HG03135 (cell line): ENCODE results near the gene MITF.

Experiments used
- ATAC-seq: cut with Tn5 transposase; IDR thresholded peaks from one replicate; pipeline ENCODE4 v1.9.1; 2021; ENCODE audit warnings: mild to moderate bottlenecking, moderate library complexity; ENCODE audit not compliant: unreplicated experiment

MITF gene

DNA sequence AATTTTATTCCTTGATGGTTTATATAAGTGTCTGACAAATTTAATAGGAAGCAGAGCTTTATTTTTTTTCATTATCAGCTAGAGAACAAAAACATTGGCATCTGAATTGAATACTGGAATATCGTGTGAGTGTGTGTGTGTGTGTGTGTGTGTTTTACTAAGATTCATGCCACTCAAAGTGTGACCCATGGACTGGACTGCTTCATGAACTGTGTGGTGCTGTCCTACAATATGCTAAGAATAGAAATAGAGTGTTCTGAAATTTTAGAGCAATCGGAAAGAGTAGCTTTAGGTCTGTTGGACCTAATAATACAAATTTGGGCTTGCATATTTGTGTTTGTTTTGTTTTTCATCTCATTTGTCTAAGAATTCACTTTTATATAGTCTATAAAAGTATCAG lies 89.6 kb downstream of the MITF start:
- ATAC-seq, result no peak

- ATAC-seq, result no peak
These were observed 90.9 kb downstream of the MITF start for GRCh38 chr3:69830147-69830546.

- no peak for ATAC-seq
These were observed 92.5 kb downstream of the MITF start for GRCh38 chr3:69831737-69832136.

- ATAC-seq, result no peak
These were observed 94.3 kb downstream of the MITF start for GRCh38 chr3:69833591-69833990.

DNA sequence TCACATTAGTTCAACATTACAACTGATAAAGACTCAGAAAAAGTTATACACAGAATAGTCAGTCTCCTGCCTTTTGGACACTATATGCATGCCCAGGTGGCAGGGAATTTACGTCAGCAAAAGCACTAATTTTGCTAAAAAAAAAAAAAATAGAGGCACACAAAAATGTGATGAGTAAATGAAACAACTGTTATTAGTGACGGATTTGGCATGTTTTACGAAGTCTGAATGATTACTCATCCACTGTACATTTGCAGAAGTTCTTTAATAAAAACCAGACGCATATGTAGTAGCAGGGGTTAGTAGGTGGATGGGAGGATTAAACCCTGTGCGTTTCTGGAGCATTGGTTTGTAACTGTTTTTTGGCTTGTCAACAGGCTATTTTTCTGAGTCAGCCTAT lies 99.0 kb downstream of the MITF start:
- no peak for ATAC-seq

GRCh38 chr3:69838696-69839515 lies 99.6 kb downstream of the MITF start:
- no peak for ATAC-seq

DNA sequence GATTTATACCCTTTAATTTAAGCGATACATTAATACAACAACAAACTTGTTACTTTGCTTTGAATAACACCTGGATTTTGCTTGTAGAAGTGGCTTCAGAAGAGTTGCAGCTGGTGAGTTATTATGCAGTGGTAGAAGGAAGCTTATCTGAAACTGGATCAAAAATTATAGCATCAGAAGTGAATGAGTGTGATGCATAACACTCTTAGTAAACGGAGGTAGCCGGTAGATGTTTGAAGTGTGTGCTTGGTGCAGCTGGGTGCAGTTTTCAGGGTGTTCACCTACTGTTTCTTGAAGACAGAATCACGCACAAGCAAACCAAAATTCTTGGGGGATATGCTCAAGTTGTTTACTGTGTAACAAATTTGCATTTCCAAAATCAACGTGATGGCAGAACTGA lies 103.1 kb downstream of the MITF start:
- ATAC-seq, result no peak

DNA sequence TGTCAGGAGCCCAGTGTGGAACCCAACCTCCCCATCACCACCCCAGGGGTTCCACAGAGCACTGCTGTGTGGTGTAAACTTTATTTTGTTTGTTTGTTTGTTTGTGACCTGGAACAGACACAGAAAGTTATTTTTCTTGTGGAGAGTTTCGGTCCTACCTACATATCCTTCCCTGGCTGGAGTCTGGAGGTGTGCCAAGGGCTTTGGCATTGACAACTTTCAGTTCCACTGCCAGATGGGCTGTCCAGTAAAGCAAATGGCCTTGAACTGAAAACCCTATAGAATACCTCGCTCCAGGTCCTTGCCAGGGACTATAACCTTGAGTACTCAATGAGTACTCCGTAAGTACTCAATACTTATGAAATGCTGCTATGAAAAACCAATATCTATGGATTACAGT lies 103.5 kb downstream of the MITF start:
- ATAC-seq, result no peak

- no peak for ATAC-seq
These were observed 105.4 kb downstream of the MITF start for GRCh38 chr3:69844706-69845105.

GRCh38 chr3:69847303-69847702 lies 108.0 kb downstream of the MITF start:
- ATAC-seq, result no peak

DNA sequence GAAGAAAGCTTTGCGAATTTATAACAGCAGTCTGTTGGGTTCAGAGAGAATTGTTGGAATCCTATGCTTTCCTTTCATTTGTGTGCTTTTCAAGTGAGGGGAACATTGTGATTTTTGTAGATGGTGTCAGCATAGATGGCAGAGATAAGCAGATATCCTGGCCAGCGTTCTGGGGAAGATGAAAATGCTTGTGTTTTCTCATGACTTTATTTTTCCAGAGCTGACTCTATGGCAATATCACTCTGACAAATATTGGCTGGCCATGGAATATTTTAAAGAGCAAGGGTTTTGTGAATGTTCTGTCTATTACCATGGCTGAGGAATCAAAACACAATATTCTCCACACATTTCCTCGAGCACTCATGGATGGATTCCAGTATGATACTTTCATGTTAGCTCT lies 108.8 kb downstream of the MITF start:
- ATAC-seq, result no peak

- ATAC-seq, result no peak
These were observed 111.6 kb downstream of the MITF start for GRCh38 chr3:69850849-69851248.

DNA sequence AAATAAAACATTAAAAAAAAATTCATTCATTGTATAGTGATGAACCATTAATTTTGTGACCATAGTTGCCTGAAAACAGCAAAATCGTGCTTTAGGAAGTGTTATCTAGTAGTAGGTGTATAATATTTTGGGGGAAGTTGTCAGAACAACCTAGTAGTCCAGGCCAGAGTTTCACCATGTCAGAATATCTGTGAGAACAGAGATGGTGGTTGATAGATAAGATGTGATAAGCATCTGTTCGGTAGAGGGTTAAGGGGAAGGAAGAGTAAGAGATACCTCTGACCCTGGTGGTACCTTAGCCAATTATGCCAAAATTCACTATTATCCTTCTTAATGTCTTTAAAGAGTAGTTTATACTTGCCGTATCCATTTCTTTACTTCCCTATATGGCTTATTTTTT lies 113.8 kb downstream of the MITF start:
- no peak for ATAC-seq

- no peak for ATAC-seq
These were observed 116.3 kb downstream of the MITF start for GRCh38 chr3:69855436-69856162.

GRCh38 chr3:69856965-69857705 lies 117.9 kb downstream of the MITF start:
- ATAC-seq, result no peak

GRCh38 chr3:69861556-69861955 lies 122.3 kb downstream of the MITF start:
- ATAC-seq, result no peak

- ATAC-seq, result no peak
These were observed 124.9 kb downstream of the MITF start for GRCh38 chr3:69864141-69864540.

GRCh38 chr3:69864766-69865165 lies 125.5 kb downstream of the MITF start:
- no peak for ATAC-seq

DNA sequence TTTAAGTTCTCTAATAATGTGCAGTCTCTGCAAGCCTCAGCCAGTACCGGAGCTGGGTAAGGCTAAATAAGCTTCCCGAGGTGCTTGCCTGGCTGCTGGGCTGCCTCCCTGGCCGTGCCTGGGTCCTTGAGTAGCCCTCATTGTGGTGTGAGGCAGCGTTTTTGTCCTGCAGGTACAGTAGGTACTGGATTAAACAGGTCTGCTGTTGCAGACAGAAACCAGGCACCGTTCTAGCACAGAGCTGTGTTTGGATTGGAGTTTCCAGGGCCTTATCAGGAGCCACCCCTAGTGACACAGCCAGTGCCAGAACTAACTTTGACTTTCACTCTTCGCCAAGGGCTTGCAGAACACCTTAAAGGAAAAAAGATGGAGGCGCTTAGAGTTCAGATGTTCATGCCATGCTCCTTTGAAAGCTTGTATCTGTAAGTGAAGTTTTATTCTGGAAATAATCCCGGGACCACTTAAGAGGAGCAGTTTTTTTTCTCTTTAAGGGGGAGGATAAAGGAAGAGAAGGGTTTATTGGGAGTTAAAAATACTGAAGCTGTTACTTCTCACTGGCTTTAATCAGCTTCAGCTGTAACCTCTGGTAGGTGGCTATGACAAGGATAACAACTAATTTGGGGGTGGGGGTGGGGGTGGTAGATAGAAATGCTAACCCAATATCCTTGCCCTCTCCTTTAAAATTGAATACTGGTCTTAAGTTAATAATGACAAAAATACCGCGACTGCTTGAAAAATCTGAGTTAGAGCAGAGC lies 126.8 kb downstream of the MITF start:
- ATAC-seq, result no peak

DNA sequence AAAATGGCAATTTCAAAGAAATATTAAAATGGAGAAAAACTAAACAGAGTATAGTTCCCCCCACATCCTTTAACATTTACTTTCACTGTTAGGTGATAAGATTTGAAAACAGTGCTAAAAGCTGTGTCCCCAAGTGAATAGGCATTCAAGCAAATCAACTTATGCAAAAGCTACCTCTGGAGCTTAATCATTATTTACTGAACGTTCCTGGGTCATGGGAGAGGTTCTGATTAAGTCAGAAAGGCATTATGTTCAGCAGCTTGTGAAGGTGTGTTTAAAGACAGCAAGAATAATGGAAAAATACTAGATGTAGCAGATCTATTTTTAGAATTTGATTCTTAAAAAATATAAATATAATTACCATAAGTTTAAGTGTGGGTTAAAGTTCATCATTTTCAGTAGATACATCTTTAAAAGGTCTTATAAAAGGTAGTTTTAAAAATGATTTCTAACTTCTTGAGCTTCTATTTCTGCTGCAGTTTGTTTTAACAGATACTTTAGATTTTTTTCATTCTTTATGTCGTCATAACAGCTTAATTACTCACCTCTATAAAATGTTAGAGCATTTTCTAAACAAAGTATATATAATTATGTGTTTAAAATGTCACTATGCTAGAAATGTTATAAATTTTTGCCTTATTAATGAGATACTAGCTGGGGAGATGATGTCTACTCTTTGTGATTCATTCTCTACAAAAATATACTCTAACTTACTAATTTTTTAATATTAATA lies 127.9 kb downstream of the MITF start:
- ATAC-seq, result no peak
